T-helper 2 cell (primary cell): Measurements from ENCODE around the gene USP49.

Source experiments
- DNase-seq, 5 experiments: peaks; one replicate each; pipeline versions ENCODE4 v3.0.0 to v3.0.0-alpha.2; 2012 to 2022

The USP49 gene

DNA sequence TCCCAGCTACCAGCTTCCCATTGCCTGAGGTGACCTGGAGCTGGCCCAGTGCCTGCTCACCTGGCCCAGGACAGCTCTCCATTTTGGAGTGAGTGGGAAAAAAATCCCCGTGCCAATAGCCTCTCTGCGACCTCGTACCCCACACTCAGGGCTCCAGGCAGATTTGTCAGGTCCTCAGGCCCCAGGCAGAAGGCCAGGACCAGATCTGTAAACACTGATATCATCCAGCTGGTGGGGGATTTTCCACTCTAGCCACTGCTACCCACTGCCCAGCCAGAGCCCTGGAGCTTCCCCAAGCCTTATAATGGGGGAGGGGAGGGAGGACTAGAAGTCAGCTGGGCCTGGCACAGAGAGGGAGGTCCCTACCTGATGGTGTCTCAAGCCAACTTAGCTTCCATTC lies 146.6 kb downstream of the USP49 start:
- no peak for DNase-seq

DNA sequence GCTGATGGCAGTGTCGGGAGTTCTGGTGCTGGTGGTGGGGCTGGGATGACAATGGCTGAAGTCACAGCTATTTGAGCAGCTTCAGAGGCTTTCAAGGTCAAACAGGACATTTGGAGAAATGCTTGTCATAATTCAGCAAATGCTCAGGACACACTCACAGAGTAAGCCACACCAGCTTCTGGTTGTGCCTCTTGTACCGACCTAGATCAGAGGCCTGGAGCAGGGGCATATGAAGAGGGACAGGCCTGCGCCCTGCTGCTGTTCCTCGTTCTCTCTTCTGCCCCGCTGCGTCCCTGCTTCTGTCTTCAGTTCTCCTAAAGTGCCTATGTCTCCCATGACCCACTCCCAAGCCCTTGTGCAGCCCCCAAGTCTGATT lies 147.1 kb downstream of the USP49 start:
- DNase-seq: no peak

GRCh38 chr6:41747256-41748101 lies 147.7 kb downstream of the USP49 start, which contains the start of gene PGC:
PGC (minus strand) TSS chr6:41747397; CDS start chr6:41747334, 63 bp downstream.
- DNase-seq: no peak

- no peak for DNase-seq
Measured at GRCh38 chr6:41746107-41746506, 149.1 kb downstream of the USP49 start.

GRCh38 chr6:41744236-41744787 lies 150.9 kb downstream of the USP49 start:
- no peak for DNase-seq

- no peak for DNase-seq
Measured at GRCh38 chr6:41743406-41744235, 151.6 kb downstream of the USP49 start.

- DNase-seq: no peak
Measured at GRCh38 chr6:41741625-41742490, 153.3 kb downstream of the USP49 start.

DNA sequence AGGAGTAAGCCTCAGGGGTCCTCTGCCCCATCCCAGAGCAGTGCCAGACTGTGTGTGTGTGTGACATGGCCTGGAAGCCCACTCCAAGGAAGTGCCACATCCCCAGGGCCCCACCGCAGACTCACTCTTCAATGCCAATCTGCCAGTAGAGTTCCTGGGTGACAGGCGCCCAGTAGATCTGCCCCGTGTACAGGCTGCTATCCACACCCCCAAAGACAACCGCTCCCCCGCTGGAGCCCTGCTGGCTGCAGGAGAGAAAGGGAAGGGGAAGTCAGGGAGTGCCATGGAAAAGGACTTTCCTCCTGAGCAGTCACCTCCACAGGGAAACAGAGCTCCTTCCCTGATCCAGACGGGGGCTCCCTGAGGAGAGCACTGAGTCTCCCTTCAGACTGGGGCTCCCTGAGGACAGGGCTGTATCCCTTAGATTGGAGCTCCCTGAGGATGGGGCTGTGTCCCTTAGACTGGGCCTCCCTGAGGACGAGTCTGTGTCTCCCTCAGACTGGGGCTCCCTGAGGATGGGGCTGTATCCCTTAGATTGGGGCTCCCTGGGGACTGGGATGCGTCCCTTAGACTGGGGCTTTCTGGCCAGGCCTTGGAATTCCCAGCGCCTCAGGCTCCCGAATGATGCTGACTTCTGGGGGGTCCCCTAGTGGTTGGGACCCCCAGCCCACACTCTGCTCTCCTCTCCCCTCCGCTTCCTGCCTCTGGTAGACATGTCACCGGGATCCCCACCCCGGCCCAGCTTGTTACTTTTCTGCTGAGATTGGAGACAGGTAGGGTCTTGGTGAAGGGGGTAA lies 154.6 kb downstream of the USP49 start:
- DNase-seq: no peak
